ENCODE results near the gene TFE3.

The TFE3 gene

GRCh38 chrX:49058794-49059193 is 15.6 kb upstream of the TFE3 start, which contains the start of gene CCDC120:
Gene CCDC120 (plus strand): TSS chrX:49058999. CDS start chrX:49062042, 3,043 bp downstream.
- no peaks in the 10 kb centered on the region for H3K27me3 Mint-ChIP-seq (ENCODE audit: low read depth)
- no peaks in the 10 kb centered on the region for H3K4me1 Mint-ChIP-seq
- H3K4me3 Mint-ChIP-seq, result peak within 1 kb of the TSS; percentile 69 to 79 (median 72)
- H3K27ac Mint-ChIP-seq, result peak within 1 kb of the TSS in 2 of 3 experiments; percentile 63 to 84
- no peak for TF ChIP-seq CTCF (IDR thresholded peaks at IDR 0.05; ENCODE audit: unreplicated experiment in 3 of 3)
- peaks cover 13% of the 10 kb centered on the region for H3K9me3 Mint-ChIP-seq
- peaks cover 17% of the 10 kb centered on the region for H3K36me3 Mint-ChIP-seq (ENCODE audit: low read depth)

- H3K27ac Mint-ChIP-seq, result peak overlapping the region; percentile 34 to 87 (median 79)
- peak overlapping the region; percentile 90 to 91 (median 90) for H3K4me3 Mint-ChIP-seq
Measured at GRCh38 chrX:49054073-49054762, 11.1 kb upstream of the TFE3 start.

GRCh38 chrX:49053223-49054072 is 10.3 kb upstream of the TFE3 start:
- no peak for TF ChIP-seq CTCF (IDR thresholded peaks at IDR 0.05; ENCODE audit: unreplicated experiment in 3 of 3)
- Mint-ChIP-seq H3K36me3 (ENCODE audit: low read depth) (peaks cover 13% of the 10 kb centered on the region), H3K4me3 (peak overlapping the region; percentile 90 to 91 (median 90)), H3K27me3 (ENCODE audit: low read depth) (no peaks in the 10 kb centered on the region), H3K4me1 (no peaks in the 10 kb centered on the region), H3K9me3 (peaks cover 29% of the 10 kb centered on the region), H3K27ac (peak overlapping the region; percentile 41 to 87 (median 79))

More at GRCh38 chrX:49054073-49054762, 11.1 kb upstream of the TFE3 start:
- H3K9me3 Mint-ChIP-seq, result peaks cover 28% of the 10 kb centered on the region
- no peaks in the 10 kb centered on the region for H3K4me1 Mint-ChIP-seq
- TF ChIP-seq CTCF (IDR thresholded peaks at IDR 0.05; ENCODE audit: unreplicated experiment in 3 of 3), result no peak
- no peaks in the 10 kb centered on the region for H3K27me3 Mint-ChIP-seq (ENCODE audit: low read depth)
- H3K36me3 Mint-ChIP-seq (ENCODE audit: low read depth), result peaks cover 13% of the 10 kb centered on the region

- Mint-ChIP-seq H3K9me3 (peaks cover 17% of the 10 kb centered on the region), H3K4me3 (peak overlapping the region; percentile 92 to 97 (median 97)), H3K4me1 (peaks cover 22% of the 10 kb centered on the region), H3K27me3 (ENCODE audit: low read depth) (no peaks in the 10 kb centered on the region), H3K36me3 (ENCODE audit: low read depth) (peaks cover 7% of the 10 kb centered on the region), H3K27ac (peak overlapping the region; percentile 82 to 95 (median 91))
- no peak for TF ChIP-seq CTCF (IDR thresholded peaks at IDR 0.05; ENCODE audit: unreplicated experiment in 3 of 3)
Measured at GRCh38 chrX:49043987-49044281, 777 bp upstream of the TFE3 start.

GRCh38 chrX:49042581-49043219 is 457 bp downstream of the TFE3 start:
- H3K4me1 Mint-ChIP-seq, result peaks cover 22% of the 10 kb centered on the region
- H3K4me3 Mint-ChIP-seq, result peak overlapping the region; percentile 92 to 97 (median 97)
- no peak for TF ChIP-seq CTCF (IDR thresholded peaks at IDR 0.05; ENCODE audit: unreplicated experiment in 3 of 3)
- peaks cover 21% of the 10 kb centered on the region for H3K9me3 Mint-ChIP-seq
- H3K36me3 Mint-ChIP-seq (ENCODE audit: low read depth), result peaks cover 18% of the 10 kb centered on the region
- H3K27me3 Mint-ChIP-seq (ENCODE audit: low read depth), result no peaks in the 10 kb centered on the region
- H3K27ac Mint-ChIP-seq, result peak overlapping the region; percentile 94 to 95 (median 94)
